ENCODE results near the gene PACRG. TPM values are rescaled to one million over a fixed set of nuclear protein-coding genes. Genes with fewer than 3 reads are reported as not detected.

Gene PACRG
- total RNA-seq, 2 experiments from 2014 or later = 0.66 to 0.81 TPM

DNA sequence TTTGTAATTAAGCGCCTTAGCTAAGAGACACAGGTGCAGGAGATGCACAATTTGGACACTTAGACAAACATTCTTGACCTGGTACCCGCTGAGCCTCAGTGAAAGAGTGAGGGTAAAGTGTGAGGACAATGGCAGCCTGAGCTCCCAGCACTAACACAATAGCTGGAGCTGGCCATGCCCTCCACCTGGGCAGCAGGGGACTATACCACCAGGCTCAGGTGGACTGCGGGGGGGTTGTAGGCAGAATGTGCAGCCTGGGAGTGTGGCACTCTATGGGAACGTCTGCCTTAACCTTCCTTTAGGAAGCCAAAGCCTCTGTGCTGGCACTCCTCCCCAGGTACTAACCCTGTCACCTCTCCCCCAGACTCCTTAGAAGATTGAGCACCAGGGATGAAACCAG, 23.8 kb upstream of the PACRG start:
- H3K27ac ChIP-seq (ENCODE audit: low read depth in 1 of 2, low read length in 2 of 2) = no peak overlapping the region
- intact Hi-C loops (cut with DNase I, micrococcal nuclease) = no loop called here
- H3K4me3 ChIP-seq (ENCODE audit: low read length) = no peak overlapping the region
- H3K27ac Mint-ChIP-seq = no peak overlapping the region
- H3K4me3 Mint-ChIP-seq = no peak overlapping the region
- DNase-seq (no peak), ATAC-seq (ENCODE audit: poor library complexity) (no peak)
- ChIA-PET POLR2A (no interaction called here), CTCF (no interaction called here)
- TF ChIP-seq, protein P1, sequence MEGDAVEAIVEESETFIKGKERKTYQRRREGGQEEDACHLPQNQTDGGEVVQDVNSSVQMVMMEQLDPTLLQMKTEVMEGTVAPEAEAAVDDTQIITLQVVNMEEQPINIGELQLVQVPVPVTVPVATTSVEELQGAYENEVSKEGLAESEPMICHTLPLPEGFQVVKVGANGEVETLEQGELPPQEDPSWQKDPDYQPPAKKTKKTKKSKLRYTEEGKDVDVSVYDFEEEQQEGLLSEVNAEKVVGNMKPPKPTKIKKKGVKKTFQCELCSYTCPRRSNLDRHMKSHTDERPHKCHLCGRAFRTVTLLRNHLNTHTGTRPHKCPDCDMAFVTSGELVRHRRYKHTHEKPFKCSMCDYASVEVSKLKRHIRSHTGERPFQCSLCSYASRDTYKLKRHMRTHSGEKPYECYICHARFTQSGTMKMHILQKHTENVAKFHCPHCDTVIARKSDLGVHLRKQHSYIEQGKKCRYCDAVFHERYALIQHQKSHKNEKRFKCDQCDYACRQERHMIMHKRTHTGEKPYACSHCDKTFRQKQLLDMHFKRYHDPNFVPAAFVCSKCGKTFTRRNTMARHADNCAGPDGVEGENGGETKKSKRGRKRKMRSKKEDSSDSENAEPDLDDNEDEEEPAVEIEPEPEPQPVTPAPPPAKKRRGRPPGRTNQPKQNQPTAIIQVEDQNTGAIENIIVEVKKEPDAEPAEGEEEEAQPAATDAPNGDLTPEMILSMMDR (IDR thresholded peaks at IDR 0.05) = no peak
- no peaks in the 10 kb centered on the region for H3K9me3 ChIP-seq (ENCODE audit: control insufficient read depth in 1 of 2, insufficient read depth in 1 of 2, low read length in 2 of 2)
- no peaks in the 10 kb centered on the region for H3K36me3 Mint-ChIP-seq (ENCODE audit: low read depth)
- no peaks in the 10 kb centered on the region for H3K36me3 ChIP-seq (ENCODE audit: insufficient read depth, low read length)
- H3K27me3 Mint-ChIP-seq = no peaks in the 10 kb centered on the region
- H3K27me3 ChIP-seq (ENCODE audit: control insufficient read depth in 1 of 2, insufficient read depth in 2 of 2, low read length in 2 of 2) = no peaks in the 10 kb centered on the region
- no peaks in the 10 kb centered on the region for H3K4me1 ChIP-seq (ENCODE audit: insufficient read depth, low read length)
- no peaks in the 10 kb centered on the region for H3K9me3 Mint-ChIP-seq
- no peaks in the 10 kb centered on the region for H3K4me1 Mint-ChIP-seq (ENCODE audit: low read depth)

GRCh38 chr6:162705736-162706135, 22.0 kb upstream of the PACRG start:
- Histone ChIP-seq H3K36me3 (ENCODE audit: insufficient read depth, low read length) (no peaks in the 10 kb centered on the region), H3K4me1 (ENCODE audit: insufficient read depth, low read length) (no peaks in the 10 kb centered on the region), H3K27me3 (ENCODE audit: control insufficient read depth in 1 of 2, insufficient read depth in 2 of 2, low read length in 2 of 2) (no peaks in the 10 kb centered on the region), H3K4me3 (ENCODE audit: low read length) (no peak overlapping the region), H3K27ac (ENCODE audit: low read depth in 1 of 2, low read length in 2 of 2) (no peak overlapping the region), H3K9me3 (ENCODE audit: control insufficient read depth in 1 of 2, insufficient read depth in 1 of 2, low read length in 2 of 2) (no peaks in the 10 kb centered on the region)
- Mint-ChIP-seq H3K36me3 (ENCODE audit: low read depth) (no peaks in the 10 kb centered on the region), H3K4me1 (ENCODE audit: low read depth) (no peaks in the 10 kb centered on the region), H3K27me3 (no peaks in the 10 kb centered on the region), H3K4me3 (no peak overlapping the region), H3K27ac (no peak overlapping the region), H3K9me3 (no peaks in the 10 kb centered on the region)
- POLR2A ChIA-PET = no interaction called here
- TF ChIP-seq, protein P1 (IDR thresholded peaks at IDR 0.05) = no peak
- ATAC-seq (ENCODE audit: poor library complexity) (no peak), DNase-seq (no peak)
- CTCF ChIA-PET = interaction anchor here (0.6 kb wide), 2 partner anchors 190 to 1100 kb away, joined by 3 read pairs; no protein-coding TSS in a partner anchor
- intact Hi-C loops (cut with DNase I, micrococcal nuclease) = no loop called here

DNA sequence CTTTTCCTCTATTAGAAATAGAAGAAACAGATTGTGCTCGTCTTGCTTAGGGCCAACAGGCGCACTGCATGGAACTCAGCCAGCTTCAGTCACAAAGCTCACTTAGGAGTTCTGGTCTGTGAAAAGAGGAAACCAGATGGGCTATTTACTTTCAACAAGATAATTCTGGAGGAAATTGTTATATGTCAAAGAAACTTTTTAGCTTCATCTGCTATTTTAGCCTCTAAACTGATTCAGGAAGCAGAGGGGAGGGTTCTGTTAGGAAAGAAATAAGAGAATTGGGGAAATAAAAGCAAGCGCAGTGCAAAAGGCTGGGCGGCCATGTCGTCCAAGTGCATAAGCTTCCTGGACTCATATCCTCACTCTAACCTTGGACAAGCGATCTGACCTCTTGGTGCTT, 21.5 kb upstream of the PACRG start:
- Histone ChIP-seq H3K27me3 (ENCODE audit: control insufficient read depth in 1 of 2, insufficient read depth in 2 of 2, low read length in 2 of 2) (no peaks in the 10 kb centered on the region), H3K27ac (ENCODE audit: low read depth in 1 of 2, low read length in 2 of 2) (no peak overlapping the region), H3K36me3 (ENCODE audit: insufficient read depth, low read length) (no peaks in the 10 kb centered on the region), H3K9me3 (ENCODE audit: control insufficient read depth in 1 of 2, insufficient read depth in 1 of 2, low read length in 2 of 2) (no peaks in the 10 kb centered on the region), H3K4me3 (ENCODE audit: low read length) (no peak overlapping the region), H3K4me1 (ENCODE audit: insufficient read depth, low read length) (no peaks in the 10 kb centered on the region)
- H3K27me3 Mint-ChIP-seq = no peaks in the 10 kb centered on the region
- intact Hi-C loops (cut with DNase I, micrococcal nuclease) = no loop called here
- POLR2A ChIA-PET = no interaction called here
- no peak overlapping the region for H3K4me3 Mint-ChIP-seq
- H3K36me3 Mint-ChIP-seq (ENCODE audit: low read depth) = no peaks in the 10 kb centered on the region
- CTCF ChIA-PET = interaction anchor here (0.6 kb wide), 1 partner anchor 1099 kb away, joined by 3 read pairs; no protein-coding TSS in a partner anchor
- TF ChIP-seq, protein P1 (IDR thresholded peaks at IDR 0.05) = no peak
- ATAC-seq (ENCODE audit: poor library complexity) (no peak), DNase-seq (no peak)
- no peaks in the 10 kb centered on the region for H3K4me1 Mint-ChIP-seq (ENCODE audit: low read depth)
- no peaks in the 10 kb centered on the region for H3K9me3 Mint-ChIP-seq
- H3K27ac Mint-ChIP-seq = no peak overlapping the region
